Neural progenitor cell (in vitro differentiated cells): Measurements from ENCODE around the gene CAST.

ENCODE experiments used
- CTCF ChIP-seq: fragments of 200-600 bp; sonication (generic); IDR thresholded peaks from 2 replicates; pipeline ENCODE4 v1.5.1; 2017; ENCODE audit warnings: antibody characterized with exemption, mild to moderate bottlenecking
- EZH2phosphoT487 ChIP-seq: fragments of 200-600 bp; sonication (generic); IDR thresholded peaks from 2 replicates; pipeline ENCODE4 v1.6.1; 2017; ENCODE audit warnings: antibody characterized with exemption

- no peak for TF ChIP-seq CTCF
- TF ChIP-seq EZH2phosphoT487, result no peak
Observed at GRCh38 chr5:96822686-96823459, 160.7 kb downstream of the CAST start.
